KOPT-K1 (cell line): ENCODE measurements around the gene CIAPIN1.
"Not testable (repeated sequence)": the region's sequence is repeated elsewhere in the genome, so short reads cannot be mapped to it uniquely, and the experiment has no call there.

Experiments used
- H3K27ac ChIP-seq: fragments of 200-600 bp; sonication (generic); 2 replicates; pipeline ENCODE4 v1.5.1; 2016; ENCODE audit warnings: antibody characterized with exemption, mild to moderate bottlenecking, low read depth, low read length; ENCODE audit not compliant: poor library complexity, severe bottlenecking
- H3K36me3 ChIP-seq: fragments of 200-600 bp; sonication (generic); 2 replicates; pipeline ENCODE4 v1.5.1; 2017; ENCODE audit warnings: antibody characterized with exemption, mild to moderate bottlenecking, low read length, moderate library complexity; ENCODE audit not compliant: insufficient read depth
- H3K9me3 ChIP-seq: fragments of 200-600 bp; sonication (generic); 2 replicates; pipeline ENCODE4 v1.5.1; 2017; ENCODE audit warnings: antibody characterized with exemption, low read length, mild to moderate bottlenecking; ENCODE audit not compliant: insufficient read depth, poor library complexity, severe bottlenecking

The CIAPIN1 gene

DNA sequence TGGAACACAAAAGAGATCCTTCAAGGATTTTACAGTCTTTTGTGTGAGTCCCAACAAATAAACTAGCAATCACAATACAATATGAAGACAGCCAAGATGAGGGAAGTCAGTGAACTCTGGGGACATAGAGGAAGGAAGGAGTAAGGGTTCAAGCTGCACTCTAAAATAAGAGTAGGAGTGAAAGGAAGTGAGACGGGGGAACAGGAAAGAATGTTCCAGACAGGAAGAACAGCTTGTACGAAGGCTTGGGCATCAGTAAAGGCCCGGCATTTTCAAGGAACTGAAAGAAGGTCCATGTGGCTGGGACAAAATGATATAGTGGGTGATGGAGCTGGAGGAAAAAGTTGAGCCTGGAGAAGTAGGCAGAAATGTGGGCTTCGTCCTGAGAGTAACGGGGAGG is 38.1 kb downstream of the CIAPIN1 start:
- Histone ChIP-seq H3K27ac (no peak overlapping the region), H3K9me3 (no peaks in the 10 kb centered on the region), H3K36me3 (no peaks in the 10 kb centered on the region)

DNA sequence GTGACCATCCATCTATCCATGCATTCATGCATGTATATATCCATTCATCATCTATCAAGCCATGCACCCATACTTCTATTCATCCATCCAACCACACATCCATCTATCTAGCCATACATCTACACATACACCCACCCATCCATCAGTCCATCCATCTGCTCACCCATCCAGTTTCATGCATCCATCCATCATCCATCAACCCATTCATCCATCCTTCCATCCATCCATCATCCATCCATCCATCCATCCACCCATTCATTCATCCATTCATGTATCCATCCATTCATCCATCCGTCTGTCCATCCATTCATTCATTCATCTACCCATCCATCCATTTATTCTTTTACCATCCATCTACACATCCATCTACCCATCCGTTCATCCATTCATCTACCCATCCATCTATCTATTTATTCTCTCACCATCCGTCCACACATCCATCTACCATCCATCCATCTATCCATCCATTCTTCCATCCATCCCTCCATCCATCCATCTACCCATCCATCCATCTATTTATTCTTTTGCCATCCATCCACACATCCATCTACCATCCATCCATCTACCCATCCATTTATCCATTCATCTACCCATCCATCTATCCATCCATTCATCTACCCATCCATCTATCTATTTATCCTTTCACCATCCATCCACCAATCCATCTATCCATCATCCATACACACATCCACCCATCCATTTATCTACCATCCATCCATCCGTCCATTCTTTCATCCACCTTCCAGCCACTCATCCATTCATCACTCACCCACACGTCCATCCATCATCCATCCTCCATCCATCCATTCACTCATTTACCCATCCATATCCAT is 39.4 kb downstream of the CIAPIN1 start:
- Histone ChIP-seq H3K9me3 (no peaks in the 10 kb centered on the region), H3K27ac (no peak overlapping the region), H3K36me3 (no peaks in the 10 kb centered on the region)

DNA sequence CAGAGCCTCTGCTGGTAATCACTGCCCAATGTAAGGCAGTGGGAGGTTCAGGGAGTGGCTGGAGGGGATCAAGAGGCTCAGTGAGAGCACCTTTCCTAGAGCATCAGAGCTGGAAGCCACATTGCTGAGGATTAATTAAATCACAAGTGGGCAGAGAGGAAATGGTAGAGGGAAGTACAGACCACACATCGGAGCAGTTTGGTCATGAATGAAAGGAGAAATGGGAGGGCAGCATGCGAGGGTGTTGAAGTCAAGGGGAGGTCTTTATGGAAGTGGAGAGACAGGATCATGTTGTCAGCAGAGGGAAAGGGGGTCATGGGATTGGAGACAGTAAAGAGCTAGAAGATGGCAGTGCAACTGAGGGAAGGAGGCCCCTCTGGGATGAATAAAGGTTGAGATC is 40.3 kb downstream of the CIAPIN1 start:
- no peaks in the 10 kb centered on the region for H3K9me3 ChIP-seq
- no peaks in the 10 kb centered on the region for H3K36me3 ChIP-seq
- no peak overlapping the region for H3K27ac ChIP-seq

DNA sequence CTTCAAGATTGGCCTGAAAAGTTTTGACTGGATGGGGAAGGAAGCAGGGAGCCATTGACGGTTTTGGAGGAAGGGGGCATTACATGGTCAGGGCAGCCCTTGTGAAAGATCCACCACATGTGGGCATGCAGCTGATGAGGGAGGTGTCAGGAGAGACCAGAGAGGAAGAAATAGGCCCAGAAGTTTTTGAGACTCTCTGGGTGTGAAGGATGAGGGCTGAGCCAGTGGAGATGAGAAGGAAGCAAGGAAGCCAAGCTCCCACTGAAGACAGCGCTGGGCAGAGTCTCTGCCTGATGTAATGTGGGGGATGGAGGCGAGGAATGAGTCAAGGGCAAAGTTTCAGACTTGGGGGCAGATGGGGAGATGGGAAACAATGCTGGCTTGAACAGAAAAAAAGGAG is 42.1 kb downstream of the CIAPIN1 start:
- Histone ChIP-seq H3K36me3 (no peaks in the 10 kb centered on the region), H3K9me3 (no peaks in the 10 kb centered on the region), H3K27ac (no peak overlapping the region)

DNA sequence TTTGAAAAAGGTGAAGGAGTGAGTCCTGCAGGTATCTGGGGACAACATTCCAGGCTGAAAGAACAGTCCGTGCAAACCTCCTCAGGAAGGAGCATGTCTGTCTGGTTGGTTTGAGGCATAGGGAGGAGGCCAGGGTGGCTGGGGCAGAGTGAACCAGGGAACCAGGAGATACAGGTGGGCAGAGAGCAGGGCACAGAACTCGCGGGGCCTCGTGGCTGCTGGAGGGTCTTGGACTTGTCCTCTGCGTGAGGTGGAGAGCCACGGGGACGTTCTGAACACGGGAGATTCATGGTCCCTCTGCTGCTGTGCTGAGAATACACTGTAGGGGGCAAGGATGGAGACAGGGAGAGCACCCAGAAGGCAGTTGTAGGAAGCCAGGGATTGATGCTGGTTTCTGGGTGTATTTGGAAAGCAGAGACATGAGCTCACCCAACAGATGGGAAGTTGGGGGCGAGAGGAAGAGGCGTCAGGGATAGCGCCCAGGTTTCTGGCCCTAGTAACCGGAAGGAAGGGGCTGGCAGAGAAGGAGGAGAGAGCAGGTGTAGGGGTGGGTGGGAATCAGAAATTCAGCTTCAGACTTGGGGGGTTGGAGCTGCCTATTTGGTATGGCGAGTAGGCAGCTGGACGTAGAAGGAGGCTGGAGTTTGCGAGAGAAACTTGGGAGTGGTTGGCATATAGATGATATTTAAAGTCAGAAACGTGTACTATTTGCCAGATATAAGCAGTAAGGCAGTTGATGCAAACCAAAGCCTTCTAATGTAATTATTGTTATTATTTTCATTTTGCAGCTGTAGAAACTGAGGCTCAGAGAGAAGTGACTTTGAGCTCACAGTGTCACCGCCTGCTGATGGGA is 43.0 kb downstream of the CIAPIN1 start, which contains the start of gene CCL17:
CCL17 (plus strand) TSS at position 803 of the 853 bp plus-strand sequence. CDS start 9,166 bp downstream, outside the sequence.
- Histone ChIP-seq H3K36me3 (no peaks in the 10 kb centered on the region), H3K27ac (no peak within 1 kb of the TSS), H3K9me3 (no peaks in the 10 kb centered on the region)

DNA sequence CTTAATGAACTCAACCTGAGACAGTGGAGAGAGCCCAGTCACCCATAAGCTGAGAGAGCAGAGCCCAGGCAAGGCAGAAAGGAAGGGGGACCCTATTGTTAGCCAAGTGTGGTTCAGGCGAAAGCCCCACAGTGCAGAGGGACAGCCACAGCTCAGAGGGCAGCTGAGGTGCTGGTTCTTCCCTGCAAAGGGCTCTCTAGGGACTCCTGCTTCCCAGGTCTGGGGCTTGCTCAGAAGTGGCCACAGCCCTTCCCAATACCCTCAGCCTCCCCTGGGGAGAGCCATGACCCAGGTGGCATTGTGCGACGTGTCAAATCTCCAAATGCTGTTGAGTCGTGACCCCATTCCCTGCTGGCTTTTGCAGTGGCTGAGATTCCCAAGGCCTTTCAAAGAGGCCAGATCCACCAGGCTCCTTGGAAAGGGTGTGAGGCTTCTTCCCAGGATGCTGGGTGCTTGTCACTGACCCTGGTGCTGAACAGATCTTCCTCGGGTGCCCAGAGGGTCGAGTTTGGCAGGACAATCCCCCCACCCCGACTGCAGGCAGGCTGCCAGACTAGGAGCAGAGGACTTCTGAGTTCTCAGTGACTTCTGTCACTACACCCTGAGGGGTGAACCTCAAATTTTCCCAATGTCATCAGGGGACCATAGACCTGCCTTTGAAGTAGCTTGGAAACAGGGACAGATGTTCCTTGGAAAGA is 45.1 kb downstream of the CIAPIN1 start:
- Histone ChIP-seq H3K36me3 (no peaks in the 10 kb centered on the region), H3K9me3 (no peaks in the 10 kb centered on the region), H3K27ac (no peak overlapping the region)

DNA sequence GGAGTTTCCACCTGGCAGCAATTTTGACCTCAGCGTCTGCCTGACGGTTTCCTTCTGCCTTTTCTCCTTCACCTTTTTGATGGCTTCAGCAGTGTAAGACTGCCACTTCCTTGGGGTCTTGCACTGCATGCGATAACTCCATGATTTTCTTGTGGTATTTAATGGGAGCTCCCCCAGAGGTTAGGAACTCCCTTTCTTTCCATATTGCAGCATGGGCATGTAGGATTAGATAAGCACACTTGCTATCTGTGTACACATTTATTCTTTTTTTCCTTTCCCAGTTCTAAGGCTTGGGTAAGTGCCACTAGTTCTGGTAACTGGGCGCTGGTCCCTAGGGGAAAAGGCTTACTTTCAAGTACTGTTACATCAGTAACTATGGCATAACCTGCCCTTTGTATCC is 49.7 kb downstream of the CIAPIN1 start:
- H3K36me3 ChIP-seq, H3K27ac ChIP-seq, H3K9me3 ChIP-seq: not testable (repeated sequence)

DNA sequence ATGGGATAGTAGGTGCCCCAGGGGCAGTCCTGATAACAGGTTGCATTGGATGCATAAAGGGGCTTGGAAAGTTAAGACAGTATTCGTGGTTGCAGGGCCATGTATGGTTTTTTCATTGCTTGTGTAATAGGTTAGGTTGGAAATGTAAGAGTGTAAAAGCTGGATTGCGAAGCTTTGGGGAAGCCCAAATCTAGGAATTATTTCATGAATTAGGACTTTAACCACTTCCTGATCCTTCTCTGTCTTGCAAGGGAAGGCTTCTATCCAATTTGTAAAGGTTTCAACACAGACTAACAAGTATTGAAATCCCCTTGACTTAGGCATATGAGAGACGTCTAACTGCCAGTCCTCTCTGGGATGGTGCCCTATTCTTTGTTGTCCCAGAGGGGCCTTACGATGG is 50.4 kb downstream of the CIAPIN1 start:
- Histone ChIP-seq H3K27ac (no peak overlapping the region), H3K9me3 (no peaks in the 10 kb centered on the region), H3K36me3 (no peaks in the 10 kb centered on the region)

DNA sequence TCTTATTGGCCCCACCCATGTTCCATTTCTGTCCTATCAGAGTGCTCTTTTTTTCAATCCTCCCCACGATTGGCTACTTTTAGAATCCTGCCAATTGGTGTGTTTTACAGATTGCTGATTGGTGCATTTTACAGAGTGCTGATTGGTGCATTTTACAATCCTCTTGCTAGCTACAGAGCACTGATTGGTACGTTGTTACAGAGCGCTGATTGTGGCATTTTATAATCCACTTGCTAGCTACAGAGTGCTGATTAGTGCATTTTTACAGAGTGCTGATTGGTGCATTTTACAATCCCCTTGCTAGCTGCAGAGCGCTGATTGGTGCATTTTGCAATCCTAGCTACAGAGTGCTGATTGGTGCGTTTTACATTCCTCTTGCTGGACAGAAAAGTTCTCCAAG is 52.2 kb downstream of the CIAPIN1 start:
- no peak overlapping the region for H3K27ac ChIP-seq
- H3K36me3 ChIP-seq: no peaks in the 10 kb centered on the region

DNA sequence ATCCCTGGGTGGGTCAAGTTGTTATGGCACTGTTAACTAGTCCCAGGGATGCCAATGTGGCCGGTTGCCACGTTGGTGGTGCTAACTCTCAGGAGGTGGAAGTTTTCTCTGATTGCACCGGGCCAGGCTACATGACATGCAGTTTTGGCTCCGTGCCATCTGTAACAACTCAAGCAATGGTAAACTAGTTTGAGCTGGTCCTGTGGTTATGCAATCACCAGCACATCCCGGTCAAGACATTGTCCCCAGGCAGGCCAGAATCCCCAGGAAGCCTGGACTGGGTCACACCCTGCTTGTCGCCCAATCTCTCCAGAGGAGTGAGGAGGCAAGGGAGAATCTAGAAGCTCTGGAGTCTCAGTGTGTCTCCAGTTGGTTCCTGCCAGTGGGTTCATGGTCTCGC is 52.7 kb downstream of the CIAPIN1 start:
- H3K27ac ChIP-seq: no peak overlapping the region
- H3K9me3 ChIP-seq: no peaks in the 10 kb centered on the region
- no peaks in the 10 kb centered on the region for H3K36me3 ChIP-seq

More for the DNA sequence above, 52.2 kb downstream of the CIAPIN1 start:
- no peaks in the 10 kb centered on the region for H3K9me3 ChIP-seq

DNA sequence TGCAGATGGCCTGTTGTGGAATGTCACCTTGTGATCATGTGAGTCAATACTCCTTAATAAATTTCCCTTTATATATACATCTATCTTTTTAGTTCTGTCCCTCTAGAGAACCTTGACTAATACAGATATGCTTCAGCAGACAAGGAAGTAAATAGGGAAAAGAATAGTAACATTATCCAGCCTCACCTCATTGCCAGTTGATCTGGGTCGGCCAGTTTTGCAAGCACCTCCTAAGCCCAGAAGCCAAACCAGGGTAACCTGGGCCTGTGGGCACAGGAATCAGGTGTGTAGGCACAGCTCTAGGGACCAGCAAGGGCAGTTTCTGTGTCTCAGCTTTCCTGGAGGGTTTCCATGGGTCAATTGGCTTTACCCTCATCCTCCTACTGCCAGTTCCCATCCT is 54.5 kb downstream of the CIAPIN1 start:
- H3K9me3 ChIP-seq: no peaks in the 10 kb centered on the region
- H3K27ac ChIP-seq: no peak overlapping the region
- H3K36me3 ChIP-seq: no peaks in the 10 kb centered on the region

DNA sequence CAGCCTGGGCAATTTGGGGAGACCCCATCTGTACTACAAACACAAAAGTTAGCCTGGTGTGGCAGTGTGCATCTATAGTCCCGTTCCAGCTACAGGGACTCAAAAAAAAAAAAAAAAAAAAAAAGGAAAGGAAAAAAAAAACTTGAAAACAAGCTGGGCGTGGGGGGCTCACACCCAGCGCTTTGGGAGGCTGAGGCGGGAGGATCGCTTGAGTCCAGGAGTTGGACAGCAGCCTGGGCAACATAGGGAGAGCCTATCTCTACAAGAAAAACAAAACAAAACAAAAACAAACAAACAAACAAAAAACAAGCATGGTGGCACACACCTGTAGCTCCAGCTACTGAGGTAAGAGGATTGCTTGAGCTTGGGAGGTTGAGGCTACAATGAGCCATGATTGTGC is 55.5 kb downstream of the CIAPIN1 start:
- Histone ChIP-seq H3K9me3 (no peaks in the 10 kb centered on the region), H3K27ac (no peak overlapping the region), H3K36me3 (no peaks in the 10 kb centered on the region)

DNA sequence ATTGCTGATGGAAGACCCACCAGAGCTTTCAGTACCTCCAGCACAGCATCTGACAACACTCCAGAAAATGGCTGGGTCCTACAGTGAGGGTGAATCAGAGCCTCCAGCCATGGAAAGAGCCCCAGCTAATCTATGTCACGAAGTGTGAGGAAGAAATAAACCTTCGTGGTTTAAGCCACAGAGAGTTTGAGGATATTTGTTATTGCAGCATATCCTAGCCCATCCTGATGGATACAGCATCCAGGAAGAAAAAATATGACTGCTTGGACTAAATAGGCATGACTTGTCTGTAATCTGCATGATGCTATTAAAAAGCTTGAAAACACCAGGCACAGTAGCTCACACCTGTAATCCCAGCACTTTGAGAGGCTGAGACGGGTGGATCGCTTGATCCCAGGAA is 55.9 kb downstream of the CIAPIN1 start:
- Histone ChIP-seq H3K36me3 (no peaks in the 10 kb centered on the region), H3K9me3 (no peaks in the 10 kb centered on the region), H3K27ac (no peak overlapping the region)

DNA sequence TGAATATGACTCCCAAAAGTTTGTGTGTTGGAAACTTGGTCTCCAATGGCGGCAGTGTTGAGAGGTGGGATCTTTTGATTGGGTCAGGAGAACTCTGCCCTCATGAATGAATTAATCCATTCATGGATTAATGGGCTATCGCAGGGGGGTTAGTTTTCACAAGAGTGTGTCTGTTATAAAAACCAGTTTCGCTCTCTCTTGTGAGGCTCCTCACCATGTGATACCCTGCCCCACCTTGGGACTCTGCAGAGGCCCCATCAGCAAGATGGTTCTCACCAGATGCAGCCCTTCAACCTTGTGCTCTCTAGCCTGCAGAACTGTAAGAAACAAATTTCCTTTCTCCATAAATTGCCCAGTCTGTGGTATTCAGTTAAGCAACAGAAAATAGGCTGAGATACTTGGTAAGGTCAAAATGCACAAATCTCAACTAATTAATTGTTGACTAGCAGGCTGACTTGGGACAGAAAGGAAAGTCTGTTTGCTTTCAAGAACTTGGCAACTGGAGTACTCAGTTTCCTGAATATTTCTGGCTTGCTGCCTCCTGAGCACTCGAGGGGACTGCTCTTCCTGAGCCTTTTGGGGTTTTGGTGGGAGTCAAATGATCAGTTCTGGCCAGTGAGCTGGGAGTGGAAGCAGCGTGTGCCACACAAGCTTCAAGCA is 56.4 kb downstream of the CIAPIN1 start:
- H3K27ac ChIP-seq: no peak overlapping the region
- no peaks in the 10 kb centered on the region for H3K36me3 ChIP-seq
- H3K9me3 ChIP-seq: no peaks in the 10 kb centered on the region

DNA sequence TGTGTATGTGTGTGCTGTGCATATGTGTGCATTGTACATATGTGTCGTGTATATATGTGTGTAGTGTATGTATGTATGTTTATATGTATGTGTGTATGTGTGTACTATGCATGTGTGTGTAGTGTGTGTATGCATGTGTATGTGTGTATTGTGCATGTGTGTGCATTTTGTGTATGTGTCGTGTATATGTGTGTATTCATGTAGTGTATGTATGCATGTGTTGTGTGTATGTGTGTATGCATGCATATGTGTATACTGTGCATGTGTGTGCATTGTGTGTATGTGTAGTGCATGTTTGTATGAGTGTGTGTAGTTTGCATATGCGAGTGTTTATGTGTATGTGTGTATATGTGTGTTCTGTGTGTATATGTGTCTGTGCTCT is 58.1 kb downstream of the CIAPIN1 start:
- no peaks in the 10 kb centered on the region for H3K9me3 ChIP-seq
- H3K36me3 ChIP-seq: no peaks in the 10 kb centered on the region
- no peak overlapping the region for H3K27ac ChIP-seq
